Esophagus muscularis mucosa (tissue), 4 donors: ENCODE measurements around the gene RPL38. TPM values are rescaled to one million over a fixed set of nuclear protein-coding genes. Genes with fewer than 3 reads are reported as not detected.

Experiments used
- DNase-seq: peaks from one replicate; pipeline ENCODE4 v3.0.0-alpha.2; 2017; ENCODE audit errors: extremely low spot score
- H3K27ac ChIP-seq, 4 donors: fragments of 200-600 bp; sonication (generic); replicated peaks in 1 of 4; 1 replicate in 3 of 4; 2 replicates in 1 of 4; pipeline ENCODE4 v1.5.1; 2016 to 2019; ENCODE audit warnings: mild to moderate bottlenecking in 1 of 4
- H3K27me3 ChIP-seq, 4 donors: fragments of 200-600 bp; sonication (generic); one replicate each; pipeline versions ENCODE4 v1.5.1 to v1.6.0; 2016 to 2019
- H3K36me3 ChIP-seq, 4 donors: fragments of 200-600 bp; sonication (generic); one replicate each; pipeline ENCODE4 v1.5.1; 2016 to 2019
- H3K4me1 ChIP-seq, 4 donors: fragments of 200-600 bp; sonication (generic); one replicate each; pipeline ENCODE4 v1.5.1; 2016 to 2019
- H3K4me3 ChIP-seq, 4 donors: fragments of 200-600 bp; sonication (generic); 1 replicate in 2 of 4; 2 replicates in 2 of 4; pipeline ENCODE4 v1.5.1; 2016 to 2019; ENCODE audit warnings: mild to moderate bottlenecking in 4 of 4, moderate library complexity in 1 of 4
- H3K9me3 ChIP-seq, 4 donors: fragments of 200-600 bp; sonication (generic); 1 replicate in 3 of 4; 2 replicates in 1 of 4; pipeline ENCODE4 v1.5.1; 2016 to 2019
- EP300 ChIP-seq: sonication (generic); formaldehyde crosslinking; IDR thresholded peaks from one replicate; pipeline ENCODE4 v1.6.1; 2017; ENCODE audit warnings: antibody characterized with exemption
- POLR2A ChIP-seq: fragments of 450-650 bp; IDR thresholded peaks from one replicate; pipeline ENCODE4 v1.6.1; 2017; ENCODE audit warnings: antibody characterized with exemption, moderate library complexity, mild to moderate bottlenecking, low read depth
- POLR2AphosphoS5 ChIP-seq, 2 donors: sonication (generic); formaldehyde crosslinking; IDR thresholded peaks; one replicate each; pipeline ENCODE4 v1.6.1; 2017; ENCODE audit warnings: antibody characterized with exemption in 2 of 2
- WGBS: methylation state at CpG from one replicate; pipeline ENCODE4 v1.1.5; 2018; 5-methylcytosine and 5-hydroxymethylcytosine counted together
- intact Hi-C: fragments of 100-400 bp; cut with DNase I; formaldehyde crosslinking; loops from one replicate; pipeline ENCODE4 v1.15.1; 2023
- total RNA-seq, 4 donors: library from RNA; depleted of rRNA; stranded (reverse); fragments of >200 nt; gene quantifications; one replicate each; pipeline versions ENCODE4 v1.1.0 to v1.2.1, GENCODE V29; 2016
- TF ChIP-seq, protein P1 (sequence below), 3 experiments: fragments of 200-600 bp in 2 of 3; fragments of 450-650 bp in 1 of 3; sonication (generic) in 2 of 3; IDR thresholded peaks; one replicate each; pipeline ENCODE4 v1.5.1; 2017 to 2019; ENCODE audit warnings: antibody characterized with exemption in 3 of 3, mild to moderate bottlenecking in 2 of 3, moderate library complexity in 1 of 3

The RPL38 gene
- total RNA-seq, 4 donors from 2014 or later: 445 to 1,296 (median 979) TPM

DNA sequence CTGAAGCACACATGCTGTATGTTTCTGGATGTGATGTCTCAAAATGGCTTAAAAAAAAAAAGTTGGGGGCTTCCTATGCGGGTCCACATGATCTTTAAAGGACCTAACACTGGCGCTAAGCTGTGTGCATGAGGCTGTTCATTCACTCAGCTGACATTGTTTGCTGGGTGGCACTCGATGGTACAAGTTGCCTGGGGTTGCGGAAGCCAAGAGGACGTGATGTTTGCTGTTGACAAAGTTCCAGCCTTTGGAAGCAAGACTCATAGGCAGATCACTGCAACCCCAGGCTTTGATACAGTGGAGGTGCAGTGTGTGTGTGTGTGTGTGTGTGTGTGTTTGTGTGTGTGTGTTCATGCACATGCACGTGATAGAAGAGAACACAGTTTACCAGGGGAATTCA, 41.1 kb downstream of the RPL38 start:
- TF ChIP-seq, protein P1, sequence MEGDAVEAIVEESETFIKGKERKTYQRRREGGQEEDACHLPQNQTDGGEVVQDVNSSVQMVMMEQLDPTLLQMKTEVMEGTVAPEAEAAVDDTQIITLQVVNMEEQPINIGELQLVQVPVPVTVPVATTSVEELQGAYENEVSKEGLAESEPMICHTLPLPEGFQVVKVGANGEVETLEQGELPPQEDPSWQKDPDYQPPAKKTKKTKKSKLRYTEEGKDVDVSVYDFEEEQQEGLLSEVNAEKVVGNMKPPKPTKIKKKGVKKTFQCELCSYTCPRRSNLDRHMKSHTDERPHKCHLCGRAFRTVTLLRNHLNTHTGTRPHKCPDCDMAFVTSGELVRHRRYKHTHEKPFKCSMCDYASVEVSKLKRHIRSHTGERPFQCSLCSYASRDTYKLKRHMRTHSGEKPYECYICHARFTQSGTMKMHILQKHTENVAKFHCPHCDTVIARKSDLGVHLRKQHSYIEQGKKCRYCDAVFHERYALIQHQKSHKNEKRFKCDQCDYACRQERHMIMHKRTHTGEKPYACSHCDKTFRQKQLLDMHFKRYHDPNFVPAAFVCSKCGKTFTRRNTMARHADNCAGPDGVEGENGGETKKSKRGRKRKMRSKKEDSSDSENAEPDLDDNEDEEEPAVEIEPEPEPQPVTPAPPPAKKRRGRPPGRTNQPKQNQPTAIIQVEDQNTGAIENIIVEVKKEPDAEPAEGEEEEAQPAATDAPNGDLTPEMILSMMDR (IDR thresholded peaks at IDR 0.05): no peak
- TF ChIP-seq EP300 (no peak), POLR2AphosphoS5 (IDR thresholded peaks at IDR 0.05) (no peak), POLR2A (no peak)
- Histone ChIP-seq H3K9me3 (no peaks in the 10 kb centered on the region), H3K4me1 (peaks cover 27 to 34% (median 28%) of the 10 kb centered on the region in 4 donors), H3K27me3 (no peaks in the 10 kb centered on the region), H3K27ac (peak overlapping the region in 1 of 4 donors; percentile 40), H3K4me3 (no peak overlapping the region), H3K36me3 (peaks cover 0 to 23% (median 0%) of the 10 kb centered on the region in 4 donors)
- intact Hi-C loops: no loop called here
- no peak for DNase-seq
- WGBS: 87% methylated on average over 6 of the region's 6 CpGs

DNA sequence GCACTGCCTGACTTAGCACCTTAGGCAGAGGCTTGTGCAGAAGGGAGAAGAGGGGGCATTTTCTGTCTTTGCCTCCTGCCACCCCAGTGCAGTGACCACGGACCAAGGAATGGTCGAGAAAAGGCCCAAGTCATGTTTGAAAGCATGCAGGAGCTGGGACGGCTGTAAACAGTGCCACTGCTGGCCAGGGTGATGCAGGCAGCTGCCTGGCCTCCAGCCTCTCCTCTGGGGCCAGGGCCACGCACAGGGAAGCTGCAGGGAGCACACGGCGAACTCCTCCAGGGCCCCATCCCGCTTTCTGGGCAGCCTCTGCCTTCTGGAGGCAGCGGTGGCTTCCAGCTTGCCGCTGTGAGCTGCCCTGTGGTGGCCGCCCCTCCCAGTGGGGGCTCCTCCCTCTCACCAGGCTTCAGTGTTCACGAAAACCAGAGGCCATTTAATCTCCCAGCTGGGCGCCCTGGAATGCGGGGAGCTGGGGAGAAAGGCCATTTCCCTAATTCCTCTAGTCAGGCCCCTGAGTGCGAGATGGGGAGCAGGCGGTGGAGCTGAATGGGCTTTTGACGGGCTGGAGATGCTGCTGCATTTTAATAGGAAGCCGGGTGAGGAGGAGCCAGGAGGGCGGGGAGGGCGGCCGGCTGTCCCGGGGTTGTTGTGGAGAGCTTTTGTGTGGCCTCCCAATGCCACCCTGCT, 41.8 kb downstream of the RPL38 start:
- intact Hi-C loops: no loop called here
- H3K9me3 ChIP-seq: no peaks in the 10 kb centered on the region
- peaks cover 0 to 30% (median 3%) of the 10 kb centered on the region in 4 donors for H3K36me3 ChIP-seq
- DNase-seq: no peak
- 87% methylated on average over 13 of the region's 21 CpGs for WGBS
- no peaks in the 10 kb centered on the region for H3K27me3 ChIP-seq
- peak overlapping the region in 3 of 4 donors; percentile 40 to 55 (median 40) for H3K27ac ChIP-seq
- peaks cover 26 to 32% (median 28%) of the 10 kb centered on the region in 4 donors for H3K4me1 ChIP-seq
- H3K4me3 ChIP-seq: no peak overlapping the region
- TF ChIP-seq POLR2A: no peak
- TF ChIP-seq, protein P1 (IDR thresholded peaks at IDR 0.05): no peak
- no peak for TF ChIP-seq EP300
- TF ChIP-seq POLR2AphosphoS5 (IDR thresholded peaks at IDR 0.05): no peak

DNA sequence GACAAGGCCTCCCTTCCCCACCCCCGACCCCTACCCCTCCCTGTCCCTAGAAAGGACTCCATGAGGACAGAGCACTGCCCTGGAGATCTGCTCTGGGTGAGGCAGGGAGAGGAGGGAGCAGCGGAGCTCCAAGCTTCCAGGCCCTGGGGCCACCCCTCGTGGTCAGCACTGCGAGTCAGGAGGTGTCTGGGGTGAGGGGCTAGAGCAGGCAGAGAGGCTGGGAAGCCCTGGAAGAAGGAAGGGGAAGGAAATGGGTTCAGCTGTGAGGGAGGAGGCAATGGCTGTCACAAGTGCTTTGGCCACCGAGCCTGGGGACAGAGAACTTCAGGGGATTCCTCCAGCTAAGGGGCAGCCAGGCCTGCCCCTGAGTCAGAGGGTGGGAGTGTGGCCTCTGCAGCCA, 42.4 kb downstream of the RPL38 start:
- WGBS: 90% methylated on average over 4 of the region's 5 CpGs
- Histone ChIP-seq H3K4me1 (peaks cover 20 to 27% (median 22%) of the 10 kb centered on the region in 4 donors), H3K9me3 (no peaks in the 10 kb centered on the region), H3K27ac (peak overlapping the region in 3 of 4 donors; percentile 31 to 55 (median 41)), H3K4me3 (no peak overlapping the region), H3K36me3 (peaks cover 0 to 32% (median 5%) of the 10 kb centered on the region in 4 donors), H3K27me3 (no peaks in the 10 kb centered on the region)
- intact Hi-C loops: no loop called here
- no peak for DNase-seq
- no peak for TF ChIP-seq POLR2AphosphoS5 (IDR thresholded peaks at IDR 0.05)
- TF ChIP-seq EP300: no peak
- TF ChIP-seq, protein P1 (IDR thresholded peaks at IDR 0.05): no peak
- no peak for TF ChIP-seq POLR2A

DNA sequence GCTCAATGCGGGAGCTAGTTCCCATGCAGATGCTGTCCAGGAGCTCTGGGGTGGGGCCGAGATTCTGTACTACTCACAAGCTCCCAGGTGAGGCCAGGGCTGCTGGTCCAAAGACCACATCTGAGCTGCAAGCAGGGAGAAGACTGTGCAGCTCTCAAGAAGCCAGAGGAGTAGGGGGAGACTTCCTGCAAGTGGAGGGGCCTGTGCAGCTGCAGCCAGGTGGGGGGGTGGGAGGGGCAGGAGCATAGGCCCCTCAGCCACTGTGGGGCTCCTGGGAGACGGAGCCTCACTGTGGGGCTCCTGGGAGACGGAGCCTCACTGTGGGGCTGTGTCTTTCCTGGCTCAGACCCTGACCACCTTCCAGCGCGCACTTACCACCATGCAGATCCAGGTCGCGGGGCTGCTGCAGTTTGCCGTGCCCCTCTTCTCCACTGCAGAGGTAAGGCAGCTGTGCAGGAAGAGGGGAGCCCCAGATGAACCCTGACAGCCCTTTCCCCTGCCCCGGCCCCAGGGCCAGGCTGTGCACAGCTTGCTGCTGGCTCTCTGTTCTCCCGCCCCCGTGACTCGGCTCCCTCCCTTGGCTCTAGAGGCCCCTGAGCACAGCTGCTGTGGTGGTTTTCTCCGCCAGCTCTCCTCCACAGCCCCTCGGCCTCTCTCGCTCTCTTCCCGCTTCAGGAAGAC, 46.3 kb downstream of the RPL38 start:
- no peak for TF ChIP-seq EP300
- TF ChIP-seq POLR2AphosphoS5 (IDR thresholded peaks at IDR 0.05): no peak
- TF ChIP-seq, protein P1 (IDR thresholded peaks at IDR 0.05): no peak
- TF ChIP-seq POLR2A: no peak
- Histone ChIP-seq H3K27ac (no peak overlapping the region), H3K4me1 (peaks cover 0 to 10% (median 4%) of the 10 kb centered on the region in 4 donors), H3K9me3 (no peaks in the 10 kb centered on the region), H3K27me3 (no peaks in the 10 kb centered on the region), H3K4me3 (no peak overlapping the region), H3K36me3 (peaks cover 0 to 46% (median 26%) of the 10 kb centered on the region in 4 donors)
- WGBS: 77% methylated on average over 15 of the region's 17 CpGs
- no peak for DNase-seq
- intact Hi-C loops: no loop called here
